Nephron (organoid): Measurements from ENCODE around the gene FBXL16.
A peak's percentile ranks its signal among the peaks of the same experiment; 100 is the strongest.
"Not testable (repeated sequence)": the region's sequence is repeated elsewhere in the genome, so short reads cannot be mapped to it uniquely, and the experiment has no call there.

Experiments used
- H3K27ac Mint-ChIP-seq, 3 experiments: 2 replicates each; pipeline ENCODE4 v1.8.0; 2020; ENCODE audit warnings: mixed read lengths in 3 of 3, mild to moderate bottlenecking in 2 of 3, moderate library complexity in 1 of 3
- H3K27me3 Mint-ChIP-seq: 2 replicates; pipeline ENCODE4 v1.8.0; 2021; ENCODE audit warnings: low read depth, mild to moderate bottlenecking, moderate library complexity, mixed read lengths
- H3K36me3 Mint-ChIP-seq: 2 replicates; pipeline ENCODE4 v1.8.0; 2020; ENCODE audit warnings: low read depth, mixed read lengths
- H3K4me1 Mint-ChIP-seq: 2 replicates; pipeline ENCODE4 v1.8.0; 2020; ENCODE audit warnings: mixed read lengths
- H3K4me3 Mint-ChIP-seq, 3 experiments: 2 replicates each; pipeline ENCODE4 v1.8.0; 2020; ENCODE audit warnings: mild to moderate bottlenecking in 3 of 3, mixed read lengths in 3 of 3, moderate library complexity in 2 of 3
- H3K9me3 Mint-ChIP-seq: 2 replicates; pipeline ENCODE4 v1.8.0; 2020; ENCODE audit warnings: mixed read lengths
- TF ChIP-seq, protein P1 (sequence below), 3 experiments: fragments of 200-600 bp; sonication (generic); IDR thresholded peaks; one replicate each; pipeline ENCODE4 v1.5.0; 2021; ENCODE audit warnings: antibody characterized with exemption in 3 of 3; ENCODE audit not compliant: unreplicated experiment in 3 of 3

FBXL16 gene

DNA sequence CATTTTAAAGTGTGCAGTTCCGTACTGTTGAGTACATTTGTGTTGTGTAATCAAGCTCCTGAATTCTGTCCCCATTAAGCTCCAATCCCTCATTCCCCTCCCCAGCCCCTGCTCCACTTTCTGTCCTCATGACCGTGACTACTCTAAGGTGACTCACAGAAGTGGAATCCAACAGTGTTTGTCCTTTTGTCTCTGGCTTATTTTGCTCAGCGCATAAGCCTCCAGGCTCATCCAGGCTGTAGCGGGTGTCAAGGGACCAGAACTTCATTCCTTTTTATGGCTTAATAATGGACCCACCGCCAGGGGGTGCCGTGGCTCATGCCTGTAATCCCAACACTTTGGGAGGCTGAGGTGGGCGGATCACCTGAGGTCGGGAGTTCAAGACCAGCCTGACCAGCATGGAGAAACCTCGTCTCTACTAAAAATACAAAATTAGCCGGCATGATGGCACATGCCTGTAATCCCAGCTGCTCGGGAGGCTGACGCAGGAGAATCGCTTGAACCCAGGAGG lies 7.2 kb upstream of the FBXL16 start:
- Mint-ChIP-seq H3K4me3 (peak overlapping the region in 2 of 3 experiments; percentile 7 to 10), H3K27me3 (peaks cover 47% of the 10 kb centered on the region)
- H3K4me1 Mint-ChIP-seq, H3K27ac Mint-ChIP-seq, H3K9me3 Mint-ChIP-seq, H3K36me3 Mint-ChIP-seq: not testable (repeated sequence)
- TF ChIP-seq, protein P1, sequence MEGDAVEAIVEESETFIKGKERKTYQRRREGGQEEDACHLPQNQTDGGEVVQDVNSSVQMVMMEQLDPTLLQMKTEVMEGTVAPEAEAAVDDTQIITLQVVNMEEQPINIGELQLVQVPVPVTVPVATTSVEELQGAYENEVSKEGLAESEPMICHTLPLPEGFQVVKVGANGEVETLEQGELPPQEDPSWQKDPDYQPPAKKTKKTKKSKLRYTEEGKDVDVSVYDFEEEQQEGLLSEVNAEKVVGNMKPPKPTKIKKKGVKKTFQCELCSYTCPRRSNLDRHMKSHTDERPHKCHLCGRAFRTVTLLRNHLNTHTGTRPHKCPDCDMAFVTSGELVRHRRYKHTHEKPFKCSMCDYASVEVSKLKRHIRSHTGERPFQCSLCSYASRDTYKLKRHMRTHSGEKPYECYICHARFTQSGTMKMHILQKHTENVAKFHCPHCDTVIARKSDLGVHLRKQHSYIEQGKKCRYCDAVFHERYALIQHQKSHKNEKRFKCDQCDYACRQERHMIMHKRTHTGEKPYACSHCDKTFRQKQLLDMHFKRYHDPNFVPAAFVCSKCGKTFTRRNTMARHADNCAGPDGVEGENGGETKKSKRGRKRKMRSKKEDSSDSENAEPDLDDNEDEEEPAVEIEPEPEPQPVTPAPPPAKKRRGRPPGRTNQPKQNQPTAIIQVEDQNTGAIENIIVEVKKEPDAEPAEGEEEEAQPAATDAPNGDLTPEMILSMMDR (IDR thresholded peaks at IDR 0.05; ENCODE audit: unreplicated experiment in 3 of 3): peak in 2 of 3 experiments; percentile 23 to 33

DNA sequence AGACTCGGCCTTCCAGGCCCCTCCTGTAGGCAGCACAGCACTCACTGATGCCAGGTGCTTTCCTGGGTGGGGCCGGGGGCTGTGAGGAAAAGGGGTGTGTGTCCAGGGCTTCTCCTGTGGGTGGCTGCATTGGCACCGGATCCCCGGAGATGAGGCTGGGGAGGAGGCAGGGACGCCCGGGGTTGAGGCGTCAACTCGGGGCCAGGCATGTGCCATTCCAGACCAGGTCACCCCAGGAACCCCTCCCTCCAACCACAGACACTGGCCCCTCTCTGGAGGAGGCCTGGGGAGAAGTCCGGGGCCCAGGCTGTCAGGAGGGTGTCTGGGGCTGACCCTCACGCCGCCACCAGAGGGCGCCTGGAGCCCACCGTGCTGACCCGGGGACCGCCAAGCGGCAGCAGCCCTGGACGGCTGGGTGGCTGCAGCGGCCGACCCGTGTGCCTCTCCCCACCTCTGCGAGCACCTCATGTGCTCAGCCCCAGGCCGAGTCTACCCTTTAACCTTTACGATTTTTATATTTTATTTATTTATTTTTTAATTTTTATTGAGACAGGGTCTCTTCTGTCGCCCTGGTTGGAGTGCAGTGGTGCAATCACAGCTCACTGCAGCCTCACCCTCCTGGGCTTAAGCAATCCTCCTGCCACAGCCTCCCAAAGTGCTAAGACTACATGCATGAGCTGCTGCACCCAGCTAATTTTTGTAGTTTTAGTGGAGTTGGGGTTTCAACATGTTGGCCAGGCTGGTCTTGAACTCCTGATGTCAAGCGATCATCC lies 6.1 kb upstream of the FBXL16 start:
- Mint-ChIP-seq H3K27ac (no peak overlapping the region), H3K36me3 (no peaks in the 10 kb centered on the region), H3K27me3 (peaks cover 56% of the 10 kb centered on the region), H3K4me3 (no peak overlapping the region), H3K4me1 (peaks cover 4% of the 10 kb centered on the region), H3K9me3 (no peaks in the 10 kb centered on the region)
- TF ChIP-seq, protein P1 (IDR thresholded peaks at IDR 0.05; ENCODE audit: unreplicated experiment in 3 of 3): peak; percentile 92 to 96 (median 92)

DNA sequence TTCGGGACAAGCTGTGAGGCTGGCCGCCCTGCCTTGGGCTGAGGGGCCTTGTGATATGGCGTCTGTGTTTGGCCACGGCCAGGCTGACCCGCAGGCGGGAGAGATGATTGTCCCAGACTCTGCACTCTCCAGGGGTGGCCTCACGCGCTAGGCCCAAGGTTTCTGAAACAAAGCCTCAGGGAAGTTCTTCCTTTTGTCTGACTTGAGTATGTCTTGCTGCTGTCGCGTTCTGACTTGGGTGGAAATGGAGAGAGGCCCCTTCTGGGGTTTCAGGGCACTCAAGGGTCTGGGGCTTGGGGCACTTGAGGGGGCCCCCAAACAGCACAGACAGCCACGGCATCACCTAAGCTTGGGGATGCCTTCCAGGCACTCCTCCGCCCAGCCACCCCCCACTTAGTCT lies 5.5 kb upstream of the FBXL16 start:
- TF ChIP-seq, protein P1 (IDR thresholded peaks at IDR 0.05; ENCODE audit: unreplicated experiment in 3 of 3): no peak
- H3K27ac Mint-ChIP-seq: no peak overlapping the region
- no peak overlapping the region for H3K4me3 Mint-ChIP-seq
- no peaks in the 10 kb centered on the region for H3K36me3 Mint-ChIP-seq
- H3K4me1 Mint-ChIP-seq: peaks cover 4% of the 10 kb centered on the region
- H3K27me3 Mint-ChIP-seq: peaks cover 58% of the 10 kb centered on the region
- H3K9me3 Mint-ChIP-seq: no peaks in the 10 kb centered on the region

DNA sequence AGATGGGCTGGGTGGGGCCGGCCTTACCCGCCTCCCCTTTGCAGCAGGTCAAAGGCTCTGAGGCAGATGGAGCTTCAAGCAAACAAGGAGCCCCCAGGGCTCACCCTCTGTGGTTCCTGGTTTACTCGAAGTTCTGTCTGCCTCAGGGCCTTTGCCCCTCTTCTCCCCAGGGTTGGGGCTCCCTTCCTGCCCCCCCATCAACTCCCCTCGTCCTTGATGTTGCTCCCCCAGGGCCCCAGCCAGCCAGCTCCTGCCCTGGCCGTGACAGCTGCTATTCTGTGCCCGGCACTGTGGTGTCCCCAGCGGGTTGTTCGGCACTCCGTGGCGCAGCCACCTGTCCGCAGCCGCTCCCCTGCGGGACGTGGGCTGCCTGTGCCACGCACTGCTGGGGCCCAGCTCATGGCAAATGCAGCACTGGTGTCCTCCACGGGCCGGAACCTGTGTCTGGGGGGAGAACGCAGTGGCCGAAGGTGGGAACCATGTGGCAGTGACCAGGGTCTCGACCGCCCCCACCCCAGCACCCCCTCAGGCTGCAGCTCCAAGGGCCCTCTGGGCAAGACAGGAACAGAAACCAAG lies 5.0 kb upstream of the FBXL16 start:
- Mint-ChIP-seq H3K9me3 (no peaks in the 10 kb centered on the region), H3K27ac (no peak overlapping the region), H3K36me3 (no peaks in the 10 kb centered on the region), H3K27me3 (peaks cover 56% of the 10 kb centered on the region), H3K4me3 (no peak overlapping the region), H3K4me1 (peaks cover 4% of the 10 kb centered on the region)
- TF ChIP-seq, protein P1 (IDR thresholded peaks at IDR 0.05; ENCODE audit: unreplicated experiment in 3 of 3): no peak

DNA sequence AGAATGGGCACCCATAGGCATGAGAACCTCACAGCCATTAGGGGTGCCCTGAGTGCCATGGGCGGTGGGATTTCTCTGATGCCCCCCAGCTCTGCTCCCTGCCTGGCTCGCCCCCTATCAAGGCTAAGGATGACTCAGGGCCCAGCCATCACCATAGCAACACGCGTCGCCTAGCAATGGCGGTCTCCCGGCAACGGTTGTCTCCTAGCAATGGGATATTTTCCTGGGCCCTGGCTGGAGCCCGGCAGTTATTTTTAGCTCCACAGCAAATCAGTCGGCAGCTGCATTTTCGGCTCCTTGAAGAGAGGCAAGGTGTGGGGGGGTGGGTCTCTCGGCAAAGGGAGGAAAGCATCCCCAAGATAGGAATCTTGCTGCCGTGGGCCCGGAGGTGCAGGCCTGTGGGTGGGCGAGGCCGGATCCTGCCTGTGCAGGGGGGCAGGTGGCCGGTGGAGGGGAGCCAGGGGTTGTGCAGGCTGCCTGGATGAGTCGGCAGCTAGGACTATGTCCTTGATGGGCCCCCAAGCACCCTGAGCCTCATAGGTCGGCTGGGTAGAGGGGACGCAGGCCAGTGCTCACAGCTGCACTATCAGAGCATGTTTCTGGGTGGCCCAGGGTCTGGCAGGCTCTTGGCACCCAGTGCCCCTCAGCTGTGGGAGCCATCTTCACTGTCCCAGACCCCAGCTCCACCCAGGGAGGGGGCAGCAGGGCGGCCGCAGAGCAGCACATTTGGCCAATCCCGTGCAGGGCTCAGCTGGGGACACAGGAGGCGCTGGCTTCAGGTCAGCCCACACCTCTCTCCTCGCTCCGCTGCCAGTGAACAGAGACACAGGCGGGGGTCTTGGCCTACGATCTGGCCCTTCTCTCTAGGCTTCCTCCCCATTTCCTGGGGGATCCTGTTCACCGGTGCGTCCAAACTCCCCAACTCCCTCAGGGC lies 4.2 kb upstream of the FBXL16 start:
- TF ChIP-seq, protein P1 (IDR thresholded peaks at IDR 0.05; ENCODE audit: unreplicated experiment in 3 of 3): no peak
- Mint-ChIP-seq H3K9me3 (no peaks in the 10 kb centered on the region), H3K36me3 (no peaks in the 10 kb centered on the region), H3K27ac (no peak overlapping the region), H3K4me1 (peaks cover 4% of the 10 kb centered on the region), H3K27me3 (peaks cover 57% of the 10 kb centered on the region), H3K4me3 (peak overlapping the region in 2 of 3 experiments; percentile 31 to 53)
